Panc1 (cell line): Measurements from ENCODE around the gene SMIM5. TPM values are rescaled to one million over a fixed set of nuclear protein-coding genes. Genes with fewer than 3 reads are reported as not detected.

Experiments
- ATAC-seq: fragments of 200-7000 bp; cut with Tn5 transposase; 2 replicates; pipeline ENCODE4 v1.9.1; 2020; ENCODE audit warnings: mild to moderate bottlenecking, moderate library complexity
- BruUV-seq: library from RNA; stranded (reverse); fragments of 400-500 nt; replicated peaks from 2 replicates; lab custom pipeline; 2021; lab: Mats Ljungman, UMichigan
- CTCF ChIA-PET: fragments of 300-600 bp; sonication (Branson Sonifier 250); formaldehyde crosslinking; loops from one replicate; lab custom pipeline; 2022; ENCODE audit warnings: antibody characterized with exemption; lab: Charles Lee
- POLR2A ChIA-PET: fragments of 300-600 bp; sonication (Branson Sonifier 250); formaldehyde crosslinking; loops from one replicate; lab custom pipeline; 2022; ENCODE audit warnings: antibody characterized with exemption; lab: Charles Lee
- DNase-seq: peaks from one replicate; pipeline ENCODE4 v3.0.0-alpha.2; 2010; ENCODE audit warnings: low read depth, low spot score
- H3K27ac ChIP-seq: 2 replicates; pipeline ENCODE4 v1.5.1; 2011; ENCODE audit warnings: mild to moderate bottlenecking, low read length, inconsistent platforms
- H3K27me3 ChIP-seq: fragments of 200-500 bp; sonication (Bioruptor generic); 2 replicates; pipeline ENCODE4 v1.6.0; 2014; ENCODE audit warnings: low read length, inconsistent platforms; ENCODE audit not compliant: control insufficient read depth, insufficient read depth
- H3K36me3 ChIP-seq: fragments of 200-500 bp; sonication (Bioruptor generic); 2 replicates; pipeline ENCODE4 v1.5.1; 2014; ENCODE audit warnings: inconsistent platforms, mild to moderate bottlenecking, low read length, moderate library complexity; ENCODE audit not compliant: control insufficient read depth, insufficient read depth
- H3K4me1 ChIP-seq: 2 replicates; pipeline ENCODE4 v1.5.1; 2011; ENCODE audit warnings: inconsistent platforms, mild to moderate bottlenecking, low read length, moderate library complexity; ENCODE audit not compliant: control insufficient read depth, insufficient read depth
- H3K4me3 ChIP-seq, 2 experiments: 2 replicates each; pipeline ENCODE4 v1.5.1; 2011 to 2012; ENCODE audit warnings: low read depth in 2 of 2, low read length in 2 of 2, mild to moderate bottlenecking in 2 of 2, inconsistent platforms in 1 of 2, moderate library complexity in 1 of 2
- H3K9me3 ChIP-seq: fragments of 200-500 bp; sonication (Bioruptor generic); 2 replicates; pipeline ENCODE4 v1.5.1; 2014; ENCODE audit warnings: low read depth, mild to moderate bottlenecking, inconsistent platforms, low read length, moderate library complexity; ENCODE audit not compliant: control insufficient read depth, insufficient read depth
- CTCF ChIP-seq: fragments of 450-650 bp; IDR thresholded peaks from 2 replicates; pipeline ENCODE4 v1.5.1; 2017; ENCODE audit warnings: mild to moderate bottlenecking
- POLR2AphosphoS5 ChIP-seq: IDR thresholded peaks from 2 replicates; pipeline ENCODE4 v1.6.1; 2012; ENCODE audit warnings: mild to moderate bottlenecking, low read depth, low read length, moderate library complexity
- REST ChIP-seq, 2 experiments: IDR thresholded peaks; 2 replicates each; pipeline ENCODE4 v1.6.1; 2011 to 2012; ENCODE audit warnings: low read depth in 2 of 2, control low read depth in 1 of 2, low read length in 1 of 2, mild to moderate bottlenecking in 1 of 2, moderate library complexity in 1 of 2; ENCODE audit not compliant: insufficient read depth in 1 of 2
- SIN3A ChIP-seq: IDR thresholded peaks from 2 replicates; pipeline ENCODE4 v1.6.1; 2012; ENCODE audit warnings: low read depth, mild to moderate bottlenecking, low read length, moderate library complexity, borderline replicate concordance; ENCODE audit not compliant: insufficient read depth
- TCF7L2 ChIP-seq: IDR thresholded peaks from 2 replicates; pipeline ENCODE4 v1.6.1; 2011; ENCODE audit warnings: mild to moderate bottlenecking, low read depth, low read length, inconsistent platforms
- in situ Hi-C: cut with HindIII; loops from 2 replicates; pipeline ENCODE4 v1.10.0; 2016; ENCODE audit warnings: low sequenced_read_pairs, low pct_unique_long_range_greater_than_20kb
- intact Hi-C: fragments of 100-400 bp; cut with micrococcal nuclease; formaldehyde crosslinking; loops from one replicate; pipeline ENCODE4 v1.10.0; 2022; ENCODE audit not compliant: unreplicated experiment
- total RNA-seq: library from RNA; stranded (reverse); gene quantifications from one replicate; pipeline ENCODE4 v1.2.1, GENCODE V29; 2021; ENCODE audit not compliant: unreplicated experiment

The SMIM5 gene
- total RNA-seq, 1 experiment from 2014 or later = 0.10 TPM

- in situ Hi-C loops (no loop called here), intact Hi-C loops (no loop called here)
- CTCF ChIA-PET = interaction anchor here (0.5 to 5.5 kb wide), 3 partner anchors 10 to 247 kb away, joined by 3 to 86 read pairs (median 4); partner anchors contain the start of gene TRIM47
These were observed 1.9 kb upstream of the SMIM5 start for GRCh38 chr17:75631353-75631752.

GRCh38 chr17:75632428-75632827, 806 bp upstream of the SMIM5 start:
- no peak overlapping the region for H3K27ac ChIP-seq
- intact Hi-C loops = no loop called here

More at GRCh38 chr17:75631353-75631752, 1.9 kb upstream of the SMIM5 start:
- Histone ChIP-seq H3K4me3 (no peak overlapping the region), H3K36me3 (no peaks in the 10 kb centered on the region), H3K27me3 (no peaks in the 10 kb centered on the region), H3K9me3 (no peaks in the 10 kb centered on the region), H3K27ac (no peak overlapping the region), H3K4me1 (peaks cover 25% of the 10 kb centered on the region)
- BruUV-seq = no TSS peak
- POLR2A ChIA-PET = no interaction called here
- no peak for ATAC-seq
- TF ChIP-seq TCF7L2 = no peak
- TF ChIP-seq CTCF = no peak
- no peak for TF ChIP-seq SIN3A
- no peak for TF ChIP-seq REST (IDR thresholded peaks at IDR 0.05; ENCODE audit: insufficient read depth in 1 of 2, low read depth in 2 of 2, low read length in 1 of 2)
- no peak for TF ChIP-seq POLR2AphosphoS5
- DNase-seq = no peak

More at GRCh38 chr17:75632428-75632827, 806 bp upstream of the SMIM5 start:
- ChIA-PET POLR2A (no interaction called here), CTCF (interaction anchor here (0.7 to 5.5 kb wide), 20 partner anchors 8 to 205 kb away, joined by 3 to 86 read pairs (median 4); partner anchors contain the start of genes GALK1 and ITGB4)
- Histone ChIP-seq H3K4me1 (peaks cover 25% of the 10 kb centered on the region), H3K9me3 (no peaks in the 10 kb centered on the region), H3K36me3 (no peaks in the 10 kb centered on the region), H3K27me3 (no peaks in the 10 kb centered on the region), H3K4me3 (no peak overlapping the region)
- ATAC-seq = no peak
- in situ Hi-C loops = no loop called here
- TF ChIP-seq CTCF = no peak
- no peak for TF ChIP-seq TCF7L2
- no peak for TF ChIP-seq SIN3A
- TF ChIP-seq REST (IDR thresholded peaks at IDR 0.05; ENCODE audit: insufficient read depth in 1 of 2, low read depth in 2 of 2, low read length in 1 of 2) = no peak
- no peak for TF ChIP-seq POLR2AphosphoS5
- BruUV-seq = no TSS peak
- no peak for DNase-seq
